Activated naive CD4-positive, alpha-beta T cell treated with anti-CD3 and anti-CD28 coated beads, Interleukin-2, amount 50 U/mL, for 72 hours (primary cell): ENCODE results near the gene STX5. TPM values are rescaled to one million over a fixed set of nuclear protein-coding genes. Genes with fewer than 3 reads are reported as not detected.
"Not testable (repeated sequence)": the region's sequence is repeated elsewhere in the genome, so short reads cannot be mapped to it uniquely, and the experiment has no call there.

Source experiments
- ATAC-seq, 2 donors: fragments of 150-1000 bp; cut with Tn5 transposase; 2 replicates each; pipeline ENCODE4 v1.10.0; 2021; ENCODE audit warnings: mild to moderate bottlenecking in 2 of 2, moderate library complexity in 2 of 2
- DNase-seq, 2 donors: peaks; one replicate each; pipeline ENCODE4 v3.0.0; 2021 to 2022; ENCODE audit warnings: low spot score in 2 of 2
- H3K27ac Mint-ChIP-seq, 2 donors: one replicate each; pipeline ENCODE4 v1.8.0; 2022; ENCODE audit warnings: mild to moderate bottlenecking in 2 of 2, mixed read lengths in 2 of 2
- H3K36me3 Mint-ChIP-seq, 2 donors: one replicate each; pipeline ENCODE4 v1.8.0; 2022; ENCODE audit warnings: mixed read lengths in 2 of 2
- H3K9me3 Mint-ChIP-seq, 2 donors: one replicate each; pipeline ENCODE4 v1.8.0; 2022; ENCODE audit warnings: mixed read lengths in 2 of 2
- total RNA-seq, 2 donors: library from RNA; stranded (reverse); gene quantifications; one replicate each; pipeline ENCODE4 v1.2.3, GENCODE V29; 2022

The STX5 gene
- total RNA-seq, 2 donors from 2014 or later: 23.0 to 61.3 TPM

DNA sequence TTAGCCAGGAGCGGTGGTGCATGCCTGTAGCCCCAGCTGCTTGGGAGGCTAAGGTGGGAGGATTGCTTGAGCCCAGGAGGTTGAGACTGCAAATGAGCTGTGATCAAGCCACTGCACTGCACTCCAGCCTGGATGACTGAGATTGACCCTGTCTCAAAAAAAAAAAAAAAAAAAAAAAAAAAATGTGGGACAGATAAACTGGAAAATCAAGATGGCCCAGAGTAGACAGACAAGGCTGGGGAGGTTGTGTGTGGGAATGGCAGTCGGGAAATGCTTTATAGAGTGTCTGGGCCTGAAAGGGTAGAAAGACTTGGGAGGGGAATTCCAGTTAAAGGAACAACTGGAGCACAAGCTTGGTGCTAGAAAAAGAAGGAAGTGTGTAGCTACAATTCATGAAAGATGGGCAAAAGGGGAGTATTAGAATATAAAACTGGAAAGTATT lies 25.7 kb upstream of the STX5 start:
- ATAC-seq: no peak
- peaks cover 45 to 62% of the 10 kb centered on the region in 2 donors for H3K36me3 Mint-ChIP-seq
- H3K9me3 Mint-ChIP-seq: no peaks in the 10 kb centered on the region
- H3K27ac Mint-ChIP-seq: peak overlapping the region; percentile 97 to 100
- DNase-seq: no peak

DNA sequence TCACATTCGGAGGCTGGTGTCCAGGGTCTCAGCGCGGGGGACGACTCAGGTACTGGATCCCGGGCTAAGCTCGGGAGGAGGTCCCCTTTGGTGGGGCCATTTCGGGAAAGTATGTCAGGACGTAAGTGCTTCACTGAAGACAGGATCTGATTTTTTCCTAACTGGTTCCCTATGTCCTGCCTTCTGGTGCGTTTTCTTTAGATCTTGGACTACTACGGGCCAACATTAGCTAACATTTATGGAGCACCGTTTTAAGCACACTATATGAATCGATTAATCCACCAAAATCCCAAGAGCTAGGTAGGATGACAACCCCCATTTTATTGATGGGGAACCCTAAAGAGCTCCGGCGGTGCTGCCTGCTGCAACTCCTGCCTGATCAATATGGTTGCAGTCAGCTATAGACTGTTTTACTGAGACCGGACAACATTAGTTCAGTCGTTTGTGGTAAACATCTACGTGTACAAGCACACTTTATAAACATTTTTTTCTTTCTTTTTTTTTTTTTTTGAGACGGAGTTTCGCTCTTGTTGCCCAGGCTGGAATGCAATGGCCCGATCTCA lies 24.6 kb upstream of the STX5 start:
- Mint-ChIP-seq H3K36me3 (peaks cover 54 to 73% of the 10 kb centered on the region in 2 donors), H3K9me3 (no peaks in the 10 kb centered on the region), H3K27ac (peak overlapping the region; percentile 97 to 100)
- ATAC-seq (no peak), DNase-seq (no peak)

DNA sequence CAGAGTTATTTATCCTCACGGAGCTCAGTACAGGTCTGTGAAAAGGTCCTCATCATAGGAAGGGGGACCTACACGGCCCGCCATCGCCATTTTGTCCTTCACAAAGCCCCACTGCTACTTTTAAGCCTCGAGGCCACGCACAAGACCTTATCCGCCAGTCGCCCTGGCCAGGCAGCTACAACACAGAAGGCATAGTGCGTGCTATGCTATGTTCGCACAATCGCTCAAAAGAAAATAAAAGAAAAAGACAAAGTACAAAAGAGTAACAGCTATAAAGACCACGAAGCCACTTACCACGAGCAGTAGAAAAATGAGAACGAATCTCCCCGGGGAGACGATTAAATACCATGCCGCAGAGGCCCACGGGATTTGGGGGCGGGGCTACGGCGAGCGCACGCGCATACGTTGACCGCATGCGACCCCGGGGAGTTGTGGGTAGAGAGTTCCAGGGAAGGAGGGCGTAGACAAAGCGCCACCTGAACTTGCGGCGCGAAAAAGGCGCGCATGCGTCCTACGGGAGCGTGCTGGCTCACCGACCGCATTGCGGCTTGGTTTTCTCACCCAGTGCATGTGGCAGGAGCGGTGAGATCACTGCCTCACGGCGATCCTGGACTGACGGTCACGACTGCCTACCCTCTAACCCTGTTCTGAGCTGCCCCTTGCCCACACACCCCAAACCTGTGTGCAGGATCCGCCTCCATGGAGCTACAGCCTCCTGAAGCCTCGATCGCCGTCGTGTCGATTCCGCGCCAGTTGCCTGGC lies 23.9 kb upstream of the STX5 start:
- DNase-seq: peak; percentile 99 to 100
- peaks cover 54 to 73% of the 10 kb centered on the region in 2 donors for H3K36me3 Mint-ChIP-seq
- H3K9me3 Mint-ChIP-seq: no peaks in the 10 kb centered on the region
- ATAC-seq: peak; percentile 86 to 88
- peak overlapping the region; percentile 97 to 100 for H3K27ac Mint-ChIP-seq

DNA sequence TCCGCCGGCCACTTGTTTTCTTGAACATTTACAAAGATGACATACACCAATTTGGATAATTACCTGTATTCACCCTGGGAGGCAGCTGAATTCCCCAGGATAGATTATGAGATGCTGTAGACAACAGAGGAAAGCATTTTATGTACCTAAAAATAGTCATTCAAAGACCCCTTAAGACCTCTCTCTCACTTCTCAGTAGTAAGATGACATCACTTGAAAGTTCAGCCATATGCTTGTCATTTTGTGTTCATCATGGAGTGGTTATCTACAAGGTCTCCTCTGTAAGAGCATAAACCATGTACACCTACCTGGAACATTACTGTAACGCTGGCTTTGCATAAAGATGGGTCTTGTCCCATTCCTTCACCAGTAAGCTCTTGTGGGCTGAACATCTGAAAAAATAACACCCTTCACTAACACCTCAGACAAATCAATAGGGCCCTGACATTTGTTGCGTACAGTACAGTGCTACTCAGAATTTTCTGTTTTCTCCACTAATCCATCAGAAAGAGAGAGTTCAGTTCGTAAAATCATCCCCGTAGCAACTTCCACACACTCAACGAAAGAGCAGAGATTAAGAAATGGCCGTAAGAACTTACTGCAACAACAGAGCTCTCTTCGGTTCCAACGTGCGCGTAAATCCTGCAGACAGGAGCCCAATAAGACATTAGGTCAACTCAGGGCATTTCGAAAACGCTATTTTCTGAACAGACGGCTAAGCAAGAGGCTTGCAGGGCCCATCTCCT lies 23.1 kb upstream of the STX5 start:
- Mint-ChIP-seq H3K9me3 (no peaks in the 10 kb centered on the region), H3K36me3 (peaks cover 54 to 73% of the 10 kb centered on the region in 2 donors), H3K27ac (peak overlapping the region; percentile 97 to 100)
- DNase-seq (no peak), ATAC-seq (no peak)

DNA sequence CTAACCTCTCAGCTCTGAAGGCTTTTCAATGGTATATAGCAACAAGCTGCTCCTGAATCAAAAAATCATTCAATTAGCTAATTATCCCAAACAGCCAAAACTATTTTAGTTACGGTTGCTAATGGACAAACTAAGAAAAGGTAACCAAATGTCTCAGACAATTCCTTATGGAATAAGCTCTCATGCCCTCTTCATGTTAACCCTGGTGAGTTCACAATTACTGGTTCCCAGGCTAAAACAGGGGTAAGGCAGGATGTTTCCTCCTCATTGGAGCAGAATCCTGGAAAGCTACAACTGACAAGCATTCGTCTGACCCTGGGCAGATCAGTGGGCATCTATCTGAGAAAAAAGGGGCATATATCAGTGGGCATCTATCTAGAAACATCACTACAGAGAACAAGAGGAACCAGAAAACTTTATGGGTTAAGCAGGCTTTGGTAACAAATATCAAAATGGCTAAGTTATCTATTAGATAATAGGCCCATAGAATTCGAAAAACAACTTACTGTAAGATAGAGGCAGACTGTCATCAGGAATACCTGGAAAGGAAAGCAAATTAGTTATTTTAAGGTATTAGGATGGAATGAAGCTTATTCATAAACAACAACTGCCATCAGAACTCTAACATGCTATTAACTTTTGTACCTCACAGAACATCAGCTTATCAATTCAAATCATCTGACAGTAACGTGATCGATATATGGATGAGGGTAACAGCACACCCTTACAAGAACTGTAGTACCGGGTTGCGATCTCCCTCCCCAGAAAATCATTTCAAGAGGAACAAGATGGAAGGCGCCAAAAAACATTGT lies 22.4 kb upstream of the STX5 start:
- Mint-ChIP-seq H3K36me3 (peaks cover 54 to 67% of the 10 kb centered on the region in 2 donors), H3K9me3 (no peaks in the 10 kb centered on the region), H3K27ac (peak overlapping the region; percentile 97 to 100)
- DNase-seq: no peak
- ATAC-seq: no peak

DNA sequence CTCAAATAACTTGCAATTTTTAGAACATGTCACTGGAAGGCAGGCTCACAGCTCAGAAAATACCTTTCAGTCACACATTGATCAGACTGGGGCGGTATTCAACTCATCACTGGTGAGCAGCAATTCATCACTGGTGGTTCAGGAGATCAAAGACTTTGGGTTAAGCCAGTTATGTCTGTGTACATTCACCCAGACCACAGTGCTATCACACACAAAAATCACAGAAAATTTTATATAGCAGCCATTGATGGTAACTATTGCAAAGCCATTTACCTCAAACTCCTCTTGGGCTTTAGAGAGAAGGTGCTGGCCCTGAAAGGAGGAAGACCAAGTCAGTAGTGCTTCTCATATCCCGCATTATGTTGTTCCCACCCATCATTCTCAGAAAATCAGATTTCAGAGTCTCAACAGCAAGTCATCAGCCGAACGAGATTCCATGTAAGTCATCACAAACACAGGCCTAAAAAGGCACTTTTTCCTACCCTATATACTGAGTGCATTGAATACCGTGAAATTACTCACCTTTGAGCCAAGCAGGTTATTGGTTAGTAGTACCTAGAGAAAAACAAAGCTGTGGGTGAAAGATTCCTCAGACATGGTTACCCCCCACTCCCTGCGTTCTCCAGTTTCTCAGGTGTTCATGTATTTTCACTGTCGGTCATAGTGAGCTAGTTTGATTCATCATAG lies 21.6 kb upstream of the STX5 start:
- ATAC-seq (peak; percentile 5 to 51), DNase-seq (peak in 1 of 2 donors; percentile 20)
- H3K27ac Mint-ChIP-seq: peak overlapping the region; percentile 97 to 100
- H3K36me3 Mint-ChIP-seq: peaks cover 54 to 65% of the 10 kb centered on the region in 2 donors
- no peaks in the 10 kb centered on the region for H3K9me3 Mint-ChIP-seq

DNA sequence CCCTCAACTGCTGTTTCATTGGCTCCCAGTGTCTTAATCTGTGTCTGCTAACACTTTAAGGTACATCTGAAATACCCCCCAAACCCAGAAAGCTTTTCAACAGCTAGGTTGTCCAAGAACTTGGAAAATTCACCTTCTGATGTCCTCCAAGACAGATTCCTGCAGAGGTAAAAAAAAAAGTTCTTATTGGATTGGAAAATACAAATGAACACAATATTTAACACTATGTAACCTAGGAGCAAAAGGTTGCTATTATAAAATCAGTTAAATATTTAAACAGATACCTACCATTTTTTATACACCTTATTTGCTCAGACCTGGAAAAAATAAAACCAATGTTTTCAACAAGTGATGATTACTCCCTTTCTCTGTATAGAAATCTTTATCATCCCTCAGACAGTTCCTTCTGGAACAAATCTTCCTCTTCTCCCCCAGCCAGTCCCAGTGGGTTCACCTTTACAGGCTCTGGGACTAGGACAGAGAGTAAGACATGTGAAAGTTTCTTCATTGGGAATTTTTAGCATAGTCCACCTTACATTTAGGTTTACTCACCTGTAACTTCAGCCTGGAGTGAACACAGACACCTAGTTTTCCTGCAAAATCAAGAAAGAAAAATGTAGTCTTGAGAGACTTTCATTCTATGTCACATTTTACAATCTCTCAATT lies 20.8 kb upstream of the STX5 start:
- ATAC-seq: no peak
- DNase-seq: no peak
- peak overlapping the region; percentile 97 to 100 for H3K27ac Mint-ChIP-seq
- peaks cover 46 to 58% of the 10 kb centered on the region in 2 donors for H3K36me3 Mint-ChIP-seq
- no peaks in the 10 kb centered on the region for H3K9me3 Mint-ChIP-seq

GRCh38 chr11:62851807-62852522 lies 20.1 kb upstream of the STX5 start:
- peak overlapping the region; percentile 97 to 100 for H3K27ac Mint-ChIP-seq
- DNase-seq (peak in 1 of 2 donors; percentile 19), ATAC-seq (no peak)
- no peaks in the 10 kb centered on the region for H3K9me3 Mint-ChIP-seq
- H3K36me3 Mint-ChIP-seq: peaks cover 45 to 51% of the 10 kb centered on the region in 2 donors

DNA sequence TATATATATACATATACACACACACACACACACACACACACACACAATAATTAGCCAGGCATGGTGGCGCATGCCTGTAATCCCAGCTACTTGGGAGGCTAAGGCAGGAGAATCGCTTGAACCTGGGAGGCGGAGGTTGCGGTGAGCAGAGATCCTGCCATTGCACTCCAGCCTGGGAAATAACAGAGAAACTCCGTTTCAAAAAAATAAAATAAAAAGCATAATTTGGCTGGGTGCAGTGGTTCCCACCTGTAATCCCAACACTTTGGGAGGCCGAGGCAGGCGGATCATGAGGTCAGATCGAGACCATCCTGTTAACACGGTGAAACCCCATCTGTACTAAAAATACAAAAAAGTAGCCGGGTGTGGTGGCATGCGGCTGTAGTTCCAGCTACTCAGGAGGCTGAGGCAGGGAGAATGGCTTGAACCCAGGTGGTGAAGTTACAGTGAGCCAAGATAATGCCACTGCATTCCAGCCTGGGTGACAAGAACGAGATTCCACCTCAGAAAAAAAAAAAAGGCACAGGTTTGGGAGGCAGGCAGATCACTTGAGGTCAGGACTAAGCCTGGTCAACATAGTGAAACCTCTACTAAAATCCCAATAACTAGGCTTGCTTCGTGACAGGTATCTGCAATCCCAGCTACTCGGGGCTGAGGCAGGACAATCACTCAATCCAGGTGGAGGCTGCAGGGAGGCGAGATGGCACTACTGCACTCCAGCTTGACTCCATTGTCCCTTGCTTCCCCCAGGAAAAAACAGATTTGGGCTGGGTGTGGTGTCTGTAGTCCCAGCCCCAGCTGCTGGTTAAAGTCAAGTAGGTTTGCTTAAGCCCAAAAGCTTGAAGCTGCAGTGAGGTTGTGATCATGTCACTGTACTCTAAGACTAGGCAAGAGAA lies 19.3 kb upstream of the STX5 start:
- DNase-seq: peak in 1 of 2 donors; percentile 46
- H3K36me3 Mint-ChIP-seq: peaks cover 42 to 47% of the 10 kb centered on the region in 2 donors
- H3K27ac Mint-ChIP-seq: peak overlapping the region; percentile 97 to 100
- no peaks in the 10 kb centered on the region for H3K9me3 Mint-ChIP-seq
- peak in 1 of 2 donors; percentile 7 for ATAC-seq

- DNase-seq (no peak), ATAC-seq (peak in 1 of 2 donors; percentile 23)
- no peaks in the 10 kb centered on the region for H3K9me3 Mint-ChIP-seq
- H3K36me3 Mint-ChIP-seq: peaks cover 11 to 14% of the 10 kb centered on the region in 2 donors
- H3K27ac Mint-ChIP-seq: peak overlapping the region in 1 of 2 donors; percentile 33
These were observed 16.0 kb upstream of the STX5 start for GRCh38 chr11:62847767-62848314.

GRCh38 chr11:62846177-62846576 lies 14.3 kb upstream of the STX5 start:
- DNase-seq: no peak
- Mint-ChIP-seq H3K36me3 (no peaks in the 10 kb centered on the region), H3K9me3 (no peaks in the 10 kb centered on the region), H3K27ac (no peak overlapping the region)
- ATAC-seq: no peak

DNA sequence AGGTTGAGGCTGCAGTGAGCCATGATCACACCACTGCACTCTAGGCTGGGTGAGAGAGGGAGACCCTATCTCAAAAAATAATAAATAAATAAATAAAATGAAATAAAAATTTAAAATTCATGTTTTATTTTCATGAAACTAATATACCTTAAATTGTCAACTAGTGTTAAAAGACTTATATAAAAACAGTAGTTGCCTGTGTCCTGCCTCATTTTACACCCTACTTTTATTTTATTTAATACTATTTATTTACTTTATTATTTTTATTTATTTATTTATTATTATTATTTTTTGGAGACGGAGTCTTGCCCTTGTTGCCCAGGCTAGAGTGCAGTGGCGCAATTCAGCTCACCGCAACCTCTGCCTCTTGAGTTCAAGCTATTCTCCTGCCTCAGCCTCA lies 12.3 kb upstream of the STX5 start:
- Mint-ChIP-seq H3K36me3 (peaks cover 6 to 7% of the 10 kb centered on the region in 2 donors), H3K9me3 (no peaks in the 10 kb centered on the region), H3K27ac (no peak overlapping the region)
- no peak for DNase-seq
- no peak for ATAC-seq

GRCh38 chr11:62843466-62843865 lies 11.6 kb upstream of the STX5 start:
- H3K27ac Mint-ChIP-seq: no peak overlapping the region
- H3K36me3 Mint-ChIP-seq: peaks cover 12% of the 10 kb centered on the region in 2 donors
- ATAC-seq: no peak
- no peak for DNase-seq
- no peaks in the 10 kb centered on the region for H3K9me3 Mint-ChIP-seq

DNA sequence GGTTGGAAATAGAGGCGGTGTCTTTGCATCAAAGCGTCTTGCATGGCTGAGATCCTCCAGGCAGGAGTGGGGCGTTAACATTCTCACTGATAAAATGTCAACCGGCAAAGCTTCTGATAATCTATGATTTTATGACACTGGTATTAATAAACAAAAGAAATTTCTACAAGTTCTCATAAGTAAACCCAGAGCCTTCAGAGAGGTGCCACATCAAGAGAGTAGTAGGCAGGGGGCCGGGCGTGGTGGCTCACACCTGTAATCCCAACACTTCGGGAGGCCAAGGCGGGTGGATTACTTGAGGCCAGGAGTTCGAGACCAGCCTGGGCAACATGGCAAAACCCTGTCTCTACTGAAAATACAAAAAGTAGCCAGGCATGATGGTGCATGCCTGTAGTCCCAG lies 11.0 kb upstream of the STX5 start:
- not testable (repeated sequence) for ATAC-seq, H3K9me3 Mint-ChIP-seq, H3K27ac Mint-ChIP-seq, DNase-seq
- H3K36me3 Mint-ChIP-seq: peaks cover 12% of the 10 kb centered on the region in 2 donors
